Common myeloid progenitor, CD34-positive (primary cell): Measurements from ENCODE around the gene ACOXL.
A peak's percentile ranks its signal among the peaks of the same experiment; 100 is the strongest.

ENCODE experiments used
- CTCF ChIA-PET: fragments of 350-600 bp; sonication (Branson Sonifier 250); formaldehyde crosslinking; loops from one replicate; lab custom pipeline; 2021; ENCODE audit warnings: antibody characterized with exemption; lab: Charles Lee
- POLR2A ChIA-PET: fragments of 350-600 bp; sonication (Branson Sonifier 250); formaldehyde crosslinking; loops from one replicate; lab custom pipeline; 2021; ENCODE audit warnings: antibody characterized with exemption; lab: Charles Lee
- DNase-seq, 3 donors: peaks; one replicate each; pipeline versions ENCODE4 v3.0.0 to v3.0.0-alpha.2; 2013
- H3K27ac ChIP-seq, 2 experiments: 1 replicate in 1 of 2; 2 replicates in 1 of 2; pipeline ENCODE4 v1.7.0; 2013; ENCODE audit warnings: inconsistent platforms in 2 of 2, low read length in 2 of 2, mild to moderate bottlenecking in 2 of 2, low read depth in 1 of 2, moderate library complexity in 1 of 2; ENCODE audit not compliant: severe bottlenecking in 2 of 2, insufficient read depth in 1 of 2, poor library complexity in 1 of 2
- H3K27me3 ChIP-seq, 5 experiments: replicated peaks in 2 of 5; 1 replicate in 3 of 5; 2 replicates in 2 of 5; pipeline versions ENCODE4 v1.6.1 to v1.7.0; 2013; ENCODE audit warnings: low read length in 4 of 5, mild to moderate bottlenecking in 2 of 5, moderate library complexity in 2 of 5, inconsistent platforms in 1 of 5; ENCODE audit not compliant: insufficient read depth in 5 of 5, control insufficient read depth in 4 of 5
- H3K36me3 ChIP-seq, 4 experiments: 1 replicate in 2 of 4; 2 replicates in 2 of 4; pipeline versions ENCODE4 v1.6.1 to v1.7.0; 2013; ENCODE audit warnings: low read length in 3 of 4, control low read depth in 1 of 4, mild to moderate bottlenecking in 1 of 4; ENCODE audit not compliant: control insufficient read depth in 4 of 4, insufficient read depth in 4 of 4
- H3K4me1 ChIP-seq, 4 experiments: 1 replicate in 3 of 4; 2 replicates in 1 of 4; pipeline versions ENCODE4 v1.6.1 to v1.7.1; 2013; ENCODE audit warnings: low read length in 3 of 4, mild to moderate bottlenecking in 3 of 4, control low read depth in 1 of 4, inconsistent platforms in 1 of 4, moderate library complexity in 1 of 4; ENCODE audit not compliant: control insufficient read depth in 4 of 4, insufficient read depth in 4 of 4; ENCODE audit errors: control extremely low read depth in 1 of 4
- H3K4me3 ChIP-seq, 7 experiments: 1 replicate in 4 of 7; 2 replicates in 3 of 7; pipeline versions ENCODE4 v1.5.1 to v1.7.0; 2013; ENCODE audit warnings: mild to moderate bottlenecking in 7 of 7, low read length in 6 of 7, moderate library complexity in 6 of 7, inconsistent platforms in 2 of 7, low read depth in 2 of 7, control low read depth in 1 of 7; ENCODE audit not compliant: insufficient read depth in 4 of 7, control insufficient read depth in 1 of 7; ENCODE audit errors: extremely low read depth in 1 of 7
- H3K9me3 ChIP-seq, 5 experiments: 1 replicate in 4 of 5; 2 replicates in 1 of 5; pipeline versions ENCODE4 v1.6.1 to v1.7.1; 2013; ENCODE audit warnings: low read length in 4 of 5, mild to moderate bottlenecking in 2 of 5, inconsistent platforms in 1 of 5, low read depth in 1 of 5, moderate library complexity in 1 of 5; ENCODE audit not compliant: control insufficient read depth in 4 of 5, insufficient read depth in 2 of 5; ENCODE audit errors: control extremely low read depth in 1 of 5
- WGBS: methylation state at CpG from one replicate; pipeline ENCODE4 v1.1.5; 2013; ENCODE audit not compliant: insufficient coverage; 5-methylcytosine and 5-hydroxymethylcytosine counted together

Gene ACOXL

DNA sequence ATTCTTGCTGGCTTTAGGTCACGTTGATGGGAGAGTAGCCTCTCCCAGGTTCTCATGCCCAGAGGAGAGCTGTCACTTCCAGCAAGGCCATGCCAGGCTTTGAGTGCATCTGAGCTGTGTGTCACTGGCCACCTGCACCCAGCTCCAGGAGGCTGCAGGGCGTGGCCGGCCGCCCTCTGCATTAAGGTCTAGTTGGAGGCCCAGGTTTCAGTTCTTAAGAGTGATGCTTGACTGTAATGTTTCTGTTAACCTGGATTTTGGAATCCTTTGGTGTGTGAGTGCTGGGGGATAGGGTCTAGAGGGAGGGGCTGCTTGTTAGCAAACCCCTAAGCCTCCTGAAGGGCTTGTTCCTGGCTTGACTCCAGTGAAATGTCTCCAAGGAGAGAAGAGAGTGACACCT lies 140.1 kb downstream of the ACOXL start:
- peaks cover 0 to 23% (median 7%) of the 10 kb centered on the region in 4 experiments for H3K4me1 ChIP-seq
- H3K9me3 ChIP-seq: no peaks in the 10 kb centered on the region
- CTCF ChIA-PET: interaction anchor here (1.4 kb wide), 1 partner anchor 14 kb away, joined by 4 read pairs; no protein-coding TSS in a partner anchor
- DNase-seq: no peak
- H3K27ac ChIP-seq: no peak overlapping the region
- H3K36me3 ChIP-seq: no peaks in the 10 kb centered on the region
- POLR2A ChIA-PET: no interaction called here
- H3K4me3 ChIP-seq: no peak overlapping the region
- 100% methylated on average over 4 of the region's 4 CpGs for WGBS
- H3K27me3 ChIP-seq: peaks cover 0 to 5% (median 0%) of the 10 kb centered on the region in 5 experiments

GRCh38 chr2:110873056-110873502 lies 140.7 kb downstream of the ACOXL start:
- H3K27me3 ChIP-seq: peaks cover 0 to 5% (median 0%) of the 10 kb centered on the region in 5 experiments
- no peak for DNase-seq
- ChIA-PET POLR2A (no interaction called here), CTCF (interaction anchor here (1.4 kb wide), 1 partner anchor 14 kb away, joined by 4 read pairs; no protein-coding TSS in a partner anchor)
- H3K27ac ChIP-seq: no peak overlapping the region
- no peak overlapping the region for H3K4me3 ChIP-seq
- peaks cover 0 to 25% (median 11%) of the 10 kb centered on the region in 4 experiments for H3K4me1 ChIP-seq
- H3K9me3 ChIP-seq: no peaks in the 10 kb centered on the region
- WGBS: 93% methylated on average over 8 of the region's 9 CpGs
- H3K36me3 ChIP-seq: no peaks in the 10 kb centered on the region

DNA sequence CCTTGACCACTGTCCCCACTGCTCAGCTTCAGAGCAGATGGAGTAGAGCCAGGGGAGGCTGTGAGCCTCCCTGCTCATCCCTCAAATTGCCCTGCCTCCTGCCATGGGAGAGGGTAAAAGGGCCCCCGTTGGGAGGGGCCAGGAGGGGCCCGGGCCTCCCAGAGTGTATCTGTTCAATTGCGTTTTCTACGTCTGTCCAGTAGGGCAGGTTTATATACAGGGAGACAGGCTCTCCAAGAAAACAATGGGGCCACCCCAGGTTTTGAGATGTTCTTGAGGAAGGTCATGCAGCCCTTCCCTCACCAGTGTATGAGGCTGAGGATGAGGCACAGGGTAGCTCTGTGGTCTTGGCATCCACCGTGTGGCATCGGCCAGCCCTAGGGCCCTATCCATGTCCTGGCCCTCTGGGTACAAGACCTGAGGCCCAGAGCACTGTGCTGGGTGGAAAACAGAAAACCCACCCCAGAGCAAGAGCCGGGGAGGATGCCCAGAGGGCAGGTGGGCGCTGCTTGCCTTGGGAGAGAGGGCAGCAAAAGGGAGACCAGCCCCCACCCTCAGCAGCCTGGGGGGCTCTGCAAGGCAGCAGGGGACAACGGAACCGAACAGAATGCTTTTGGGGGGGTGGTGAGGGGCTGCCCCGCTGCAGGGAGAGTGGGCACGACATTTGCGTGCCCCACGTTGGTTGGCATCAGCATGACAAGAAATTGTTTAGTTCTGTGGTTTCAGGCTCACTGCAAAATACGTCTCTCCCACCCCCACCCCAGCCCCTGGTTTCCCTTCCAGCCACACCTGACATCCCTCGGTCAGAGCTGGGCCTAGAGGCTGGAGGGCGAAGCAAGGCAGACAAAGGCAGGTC lies 141.5 kb downstream of the ACOXL start:
- no peak for DNase-seq
- H3K4me3 ChIP-seq: no peak overlapping the region
- peaks cover 0 to 3% (median 0%) of the 10 kb centered on the region in 5 experiments for H3K9me3 ChIP-seq
- ChIA-PET POLR2A (no interaction called here), CTCF (no interaction called here)
- H3K27ac ChIP-seq: no peak overlapping the region
- no peaks in the 10 kb centered on the region for H3K36me3 ChIP-seq
- H3K27me3 ChIP-seq: peaks cover 0 to 5% (median 0%) of the 10 kb centered on the region in 5 experiments
- WGBS: 97% methylated on average over 9 of the region's 17 CpGs
- H3K4me1 ChIP-seq: peaks cover 0 to 25% (median 11%) of the 10 kb centered on the region in 4 experiments

- CTCF ChIA-PET: no interaction called here
- POLR2A ChIA-PET: no interaction called here
- peak in 2 of 3 donors; percentile 54 to 59 for DNase-seq
- Histone ChIP-seq H3K27ac (no peak overlapping the region), H3K4me1 (peaks cover 0 to 25% (median 11%) of the 10 kb centered on the region in 4 experiments), H3K4me3 (no peak overlapping the region), H3K36me3 (no peaks in the 10 kb centered on the region), H3K27me3 (no peaks in the 10 kb centered on the region), H3K9me3 (peaks cover 0 to 3% (median 0%) of the 10 kb centered on the region in 5 experiments)
- WGBS: 87% methylated on average over 23 of the region's 24 CpGs
These were observed 142.3 kb downstream of the ACOXL start for GRCh38 chr2:110874453-110875383.

DNA sequence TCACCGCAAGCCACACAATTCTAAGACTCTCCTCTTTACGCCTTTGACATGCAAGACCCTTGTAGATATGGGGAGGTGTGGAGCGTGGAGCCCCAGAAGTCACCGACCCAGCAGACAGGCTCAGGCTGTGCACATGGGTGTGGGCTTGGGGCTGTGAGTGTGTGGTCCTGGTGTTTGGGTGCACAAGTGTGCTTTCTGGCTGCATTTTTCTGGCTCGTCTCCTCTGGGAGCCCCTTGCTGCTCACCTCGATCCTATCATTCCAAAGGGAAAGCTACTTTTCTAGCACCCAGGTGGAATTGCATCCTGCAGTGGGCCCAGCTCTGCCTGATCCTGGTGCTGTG lies 143.0 kb downstream of the ACOXL start:
- Histone ChIP-seq H3K4me3 (no peak overlapping the region), H3K27me3 (no peaks in the 10 kb centered on the region), H3K36me3 (no peaks in the 10 kb centered on the region), H3K9me3 (peaks cover 0 to 3% (median 0%) of the 10 kb centered on the region in 5 experiments), H3K27ac (no peak overlapping the region), H3K4me1 (peaks cover 0 to 25% (median 11%) of the 10 kb centered on the region in 4 experiments)
- CTCF ChIA-PET: interaction anchor here (1.3 kb wide), 1 partner anchor 9 kb away, joined by 3 read pairs; no protein-coding TSS in a partner anchor
- DNase-seq: no peak
- WGBS: 86% methylated on average over 1 of the region's 6 CpGs
- POLR2A ChIA-PET: no interaction called here

GRCh38 chr2:110876167-110876999 lies 144.0 kb downstream of the ACOXL start:
- H3K4me3 ChIP-seq: peak overlapping the region in 2 of 7 experiments; percentile 67 to 68
- CTCF ChIA-PET: interaction anchor here (1.3 to 2.1 kb wide), 2 partner anchors 8 to 12 kb away, joined by 3 to 7 read pairs; no protein-coding TSS in a partner anchor
- peaks cover 0 to 25% (median 11%) of the 10 kb centered on the region in 4 experiments for H3K4me1 ChIP-seq
- over 99% methylated on average over 17 of the region's 18 CpGs for WGBS
- no peak for DNase-seq
- H3K9me3 ChIP-seq: peaks cover 0 to 3% (median 0%) of the 10 kb centered on the region in 5 experiments
- no peaks in the 10 kb centered on the region for H3K36me3 ChIP-seq
- no peaks in the 10 kb centered on the region for H3K27me3 ChIP-seq
- no peak overlapping the region for H3K27ac ChIP-seq
- POLR2A ChIA-PET: interaction anchor here (0.7 kb wide), 1 partner anchor 10 kb away, joined by 3 read pairs; no protein-coding TSS in a partner anchor
